Spleen (tissue), 11 donors: Measurements from ENCODE around the gene KSR1. TPM values are rescaled to one million over a fixed set of nuclear protein-coding genes. Genes with fewer than 3 reads are reported as not detected.

Source experiments
- DNase-seq: peaks from one replicate; pipeline ENCODE4 v3.0.0-alpha.2; 2020
- H3K27ac ChIP-seq, 8 donors: fragments of 200-600 bp; sonication (generic) in 7 of 8; 1 replicate in 4 of 8; 2 replicates in 4 of 8; pipeline versions ENCODE4 v1.5.0 to v1.8.0; 2016 to 2021; ENCODE audit warnings: inconsistent platforms in 4 of 8, mild to moderate bottlenecking in 4 of 8, moderate library complexity in 1 of 8
- H3K27me3 ChIP-seq, 7 donors: fragments of 200-600 bp; sonication (generic) in 6 of 7; replicated peaks in 1 of 7; 1 replicate in 4 of 7; 2 replicates in 3 of 7; pipeline versions ENCODE4 v1.5.0 to v1.8.0; 2016 to 2021; ENCODE audit warnings: inconsistent platforms in 3 of 7, mild to moderate bottlenecking in 1 of 7
- H3K36me3 ChIP-seq, 6 donors: fragments of 200-600 bp; sonication (generic) in 5 of 6; 1 replicate in 4 of 6; 2 replicates in 2 of 6; pipeline versions ENCODE4 v1.5.0 to v1.8.0; 2016 to 2021; ENCODE audit warnings: inconsistent platforms in 2 of 6
- H3K4me1 ChIP-seq, 6 donors: fragments of 200-600 bp; sonication (generic) in 5 of 6; 1 replicate in 3 of 6; 2 replicates in 3 of 6; pipeline versions ENCODE4 v1.5.0 to v1.8.0; 2016 to 2021; ENCODE audit warnings: inconsistent platforms in 3 of 6
- H3K4me3 ChIP-seq, 8 donors: fragments of 200-600 bp; sonication (generic) in 7 of 8; 1 replicate in 4 of 8; 2 replicates in 4 of 8; pipeline versions ENCODE4 v1.5.0 to v1.8.0; 2016 to 2021; ENCODE audit warnings: inconsistent platforms in 4 of 8, mild to moderate bottlenecking in 4 of 8, moderate library complexity in 2 of 8
- H3K9me3 ChIP-seq, 8 donors: fragments of 200-600 bp; sonication (generic) in 7 of 8; 1 replicate in 4 of 8; 2 replicates in 4 of 8; pipeline versions ENCODE4 v1.5.0 to v1.8.0; 2016 to 2021; ENCODE audit warnings: inconsistent platforms in 4 of 8
- CTCF ChIP-seq, 11 experiments: fragments of 200-600 bp in 7 of 11; fragments of 450-650 bp in 4 of 11; sonication (generic) in 4 of 11; IDR thresholded peaks in 8 of 11; conservative IDR thresholded peaks in 3 of 11; 1 replicate in 7 of 11; 2 replicates in 4 of 11; pipeline versions ENCODE4 v1.4.0 to v1.8.0; 2016 to 2021; ENCODE audit warnings: antibody characterized with exemption in 11 of 11, inconsistent platforms in 4 of 11, mild to moderate bottlenecking in 1 of 11
- POLR2A ChIP-seq, 3 donors: fragments of 450-650 bp; IDR thresholded peaks; one replicate each; pipeline ENCODE4 v1.5.1; 2017; ENCODE audit warnings: antibody characterized with exemption in 3 of 3, mild to moderate bottlenecking in 1 of 3
- POLR2AphosphoS5 ChIP-seq, 3 donors: sonication (generic); formaldehyde crosslinking; IDR thresholded peaks; one replicate each; pipeline ENCODE4 v1.5.1; 2017; ENCODE audit warnings: antibody characterized with exemption in 3 of 3
- WGBS, 5 donors: extraction: QIAGEN DNeasy Blood & Tissue Kit in 3 of 5; methylation state at CpG; one replicate each; pipeline versions ENCODE4 v1.1.5 to v1.1.7; 2013 to 2018; 5-methylcytosine and 5-hydroxymethylcytosine counted together
- intact Hi-C: fragments of 100-400 bp; cut with DNase I; formaldehyde crosslinking; loops from one replicate; pipeline ENCODE4 v1.15.0; 2023; ENCODE audit warnings: low total_unique reads
- polyA plus RNA-seq, 3 donors: library from polyadenylated mRNA; stranded (reverse); fragments of 200-250 nt; gene quantifications; one replicate each; pipeline ENCODE4 v1.2.1, GENCODE V29; 2013
- total RNA-seq, 7 donors: library from RNA; depleted of rRNA in 3 of 7; stranded (reverse); fragments of >200 nt in 3 of 7; fragmentation: NEBNext Ultra II Directional in 4 of 7; extraction: Animal tissue kit (Norgen Biotek cat#: 25700) in 4 of 7; gene quantifications; one replicate each; pipeline versions ENCODE4 v1.1.0 to v1.2.1, GENCODE V29; 2016 to 2021
- donor health status: healthy with polysubstance abuse.
- donor health status: DM: no; HTN: no; CAD: no; lungs with moderate emphysema.
- donor health status: DM: no; HTN: no; CAD: no.
- donor health status: Bipolar disorder and iron deficiency.
- donor health status: healthy.
- donor health status: DM: no; HTN: no; CAD: no.
- donor health status: DM: yes; HTN: yes; CAD: no.

The KSR1 gene
- total and polyA plus RNA-seq, 10 donors, result 6.4 to 100 (median 46.0) TPM

GRCh38 chr17:27494192-27495091, 38.2 kb downstream of the KSR1 start:
- intact Hi-C loops, result no loop called here
- no peaks in the 10 kb centered on the region for H3K27me3 ChIP-seq
- no peak overlapping the region for H3K4me3 ChIP-seq
- 67 to 83% (median 72%) methylated on average over 16 to 19 of the region's 19 CpGs for WGBS, 5 donors
- TF ChIP-seq CTCF (IDR thresholded peaks at IDR 0.05 in 8 of 11, conservative IDR thresholded peaks at IDR 0.05 in 3 of 11) (peak in 2 of 11 experiments; percentile 18 to 25), POLR2AphosphoS5 (IDR thresholded peaks at IDR 0.05) (peak in 2 of 3 donors; percentile 37 to 53), POLR2A (IDR thresholded peaks at IDR 0.05) (no peak)
- H3K27ac ChIP-seq, result peak overlapping the region in 6 of 8 donors; percentile 15 to 76 (median 66)
- H3K4me1 ChIP-seq, result peaks cover 23 to 66% (median 50%) of the 10 kb centered on the region in 6 donors
- no peaks in the 10 kb centered on the region for H3K36me3 ChIP-seq
- no peak for DNase-seq
- H3K9me3 ChIP-seq, result no peaks in the 10 kb centered on the region

DNA sequence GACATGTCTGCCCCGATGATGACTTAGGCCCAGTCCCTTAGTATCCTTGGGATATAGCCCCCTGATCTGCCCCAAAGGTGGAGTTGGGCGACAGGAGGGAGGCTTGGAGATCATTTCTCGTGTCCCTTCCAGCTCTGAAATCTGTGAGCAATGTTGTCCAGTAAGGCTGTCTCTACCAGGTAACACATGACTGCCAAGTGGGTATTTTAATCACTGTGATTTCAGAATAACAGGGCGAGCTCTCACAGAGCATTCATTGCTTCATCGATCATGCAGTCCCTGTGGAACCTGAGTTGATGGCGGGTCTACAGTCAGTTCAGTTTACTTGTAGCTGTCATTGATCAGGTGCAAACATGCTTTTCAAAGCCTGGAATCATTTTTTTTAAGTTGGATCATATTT, 39.2 kb downstream of the KSR1 start:
- H3K4me3 ChIP-seq, result no peak overlapping the region
- TF ChIP-seq POLR2A (IDR thresholded peaks at IDR 0.05) (no peak), POLR2AphosphoS5 (IDR thresholded peaks at IDR 0.05) (no peak), CTCF (IDR thresholded peaks at IDR 0.05 in 8 of 11, conservative IDR thresholded peaks at IDR 0.05 in 3 of 11) (no peak)
- peaks cover 23 to 56% (median 43%) of the 10 kb centered on the region in 6 donors for H3K4me1 ChIP-seq
- H3K36me3 ChIP-seq, result no peaks in the 10 kb centered on the region
- H3K27me3 ChIP-seq, result no peaks in the 10 kb centered on the region
- intact Hi-C loops, result no loop called here
- H3K9me3 ChIP-seq, result peaks cover 0 to 5% (median 1%) of the 10 kb centered on the region in 8 donors
- 79 to 94% (median 90%) methylated on average over 5 to 6 of the region's 6 CpGs for WGBS, 5 donors
- DNase-seq, result no peak
- peak overlapping the region in 4 of 8 donors; percentile 65 to 76 (median 71) for H3K27ac ChIP-seq

DNA sequence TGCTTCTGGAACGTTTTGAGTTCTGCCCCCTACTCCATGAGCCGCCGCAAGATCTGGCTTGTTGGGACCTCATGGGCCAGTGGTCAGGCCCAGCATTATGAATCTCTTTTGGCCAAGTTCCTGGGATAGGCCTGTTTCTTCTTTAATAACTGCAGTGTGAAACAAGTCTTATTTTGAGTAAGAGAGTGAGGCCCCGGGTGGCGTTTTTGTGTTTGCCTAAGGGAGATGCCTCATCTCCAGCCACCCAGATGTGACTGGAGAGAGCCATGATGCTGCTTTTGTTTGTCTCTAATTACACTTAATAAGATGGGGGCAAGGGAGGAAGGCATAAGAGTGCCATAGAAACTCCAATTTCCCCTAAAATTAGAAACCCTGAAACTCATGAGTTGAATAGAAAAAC, 39.8 kb downstream of the KSR1 start:
- DNase-seq, result no peak
- Histone ChIP-seq H3K27ac (no peak overlapping the region), H3K27me3 (no peaks in the 10 kb centered on the region), H3K9me3 (peaks cover 0 to 11% (median 7%) of the 10 kb centered on the region in 8 donors), H3K36me3 (no peaks in the 10 kb centered on the region), H3K4me1 (peaks cover 23 to 53% (median 43%) of the 10 kb centered on the region in 6 donors), H3K4me3 (no peak overlapping the region)
- TF ChIP-seq POLR2A (IDR thresholded peaks at IDR 0.05) (no peak), CTCF (IDR thresholded peaks at IDR 0.05 in 8 of 11, conservative IDR thresholded peaks at IDR 0.05 in 3 of 11) (no peak), POLR2AphosphoS5 (IDR thresholded peaks at IDR 0.05) (no peak)
- intact Hi-C loops, result no loop called here
- 75 to 94% (median 86%) methylated on average over 5 of the region's 5 CpGs for WGBS, 5 donors

DNA sequence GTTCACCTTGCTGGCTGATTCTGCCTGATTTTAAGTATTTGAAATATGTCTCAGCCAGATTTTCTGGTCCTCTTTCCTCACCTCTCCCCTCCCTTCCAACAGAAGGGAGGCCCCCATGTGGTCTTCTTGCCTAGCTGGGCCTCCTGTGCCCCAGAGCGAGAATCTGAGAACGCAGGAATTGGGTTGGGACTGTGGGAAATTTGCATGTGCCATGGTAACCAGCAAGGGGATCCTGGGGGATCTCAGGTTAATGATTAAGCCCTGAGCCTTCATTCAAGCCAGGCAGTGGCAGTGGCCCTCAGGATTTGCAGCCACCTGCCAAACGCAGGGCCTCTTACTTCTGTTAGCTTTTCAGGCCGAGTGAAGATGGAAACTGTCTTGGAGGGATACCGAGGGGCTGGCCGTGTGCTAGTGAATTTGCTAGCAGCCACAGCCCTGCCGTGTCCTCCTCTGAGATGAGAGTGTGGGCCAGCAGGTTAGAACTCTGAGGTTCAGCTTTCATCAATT, 40.2 kb downstream of the KSR1 start:
- Histone ChIP-seq H3K9me3 (peaks cover 0 to 16% (median 11%) of the 10 kb centered on the region in 8 donors), H3K4me1 (peaks cover 23 to 52% (median 43%) of the 10 kb centered on the region in 6 donors), H3K27ac (no peak overlapping the region), H3K27me3 (no peaks in the 10 kb centered on the region), H3K4me3 (no peak overlapping the region), H3K36me3 (peaks cover 0 to 2% (median 0%) of the 10 kb centered on the region in 6 donors)
- WGBS, 5 donors, result 81 to 86% (median 85%) methylated on average over 7 of the region's 7 CpGs
- no peak for TF ChIP-seq CTCF (IDR thresholded peaks at IDR 0.05 in 8 of 11, conservative IDR thresholded peaks at IDR 0.05 in 3 of 11)
- no peak for TF ChIP-seq POLR2A (IDR thresholded peaks at IDR 0.05)
- no peak for TF ChIP-seq POLR2AphosphoS5 (IDR thresholded peaks at IDR 0.05)
- DNase-seq, result no peak
- intact Hi-C loops, result no loop called here
